CD4-positive, alpha-beta T cell treated with Interleukin-15 for 4 hours (primary cell): Measurements from ENCODE around the gene GALM.
"Not testable (repeated sequence)": the region's sequence is repeated elsewhere in the genome, so short reads cannot be mapped to it uniquely, and the experiment has no call there.

ENCODE experiments used
- DNase-seq: peaks from one replicate; pipeline ENCODE4 v3.0.0-alpha.2; 2020; ENCODE audit warnings: low spot score

GALM gene

GRCh38 chr2:38740851-38741731, 75.2 kb downstream of the GALM start:
- DNase-seq, result peak; percentile 53

- no peak for DNase-seq
Measured at GRCh38 chr2:38742797-38743559, 77.1 kb downstream of the GALM start.

GRCh38 chr2:38743672-38744398, 77.9 kb downstream of the GALM start:
- no peak for DNase-seq

- no peak for DNase-seq
Measured at GRCh38 chr2:38744399-38744780, 78.5 kb downstream of the GALM start.

- no peak for DNase-seq
Measured at GRCh38 chr2:38745267-38745666, 79.4 kb downstream of the GALM start.

GRCh38 chr2:38747007-38747424, 81.1 kb downstream of the GALM start:
- DNase-seq, result no peak

- no peak for DNase-seq
Measured at GRCh38 chr2:38747819-38748218, 81.9 kb downstream of the GALM start.

- no peak for DNase-seq
Measured at GRCh38 chr2:38748391-38748790, 82.5 kb downstream of the GALM start.

GRCh38 chr2:38748943-38749804, 83.3 kb downstream of the GALM start:
- DNase-seq, result no peak

- DNase-seq, result peak; percentile 55
Measured at GRCh38 chr2:38750011-38750890, 84.3 kb downstream of the GALM start.

GRCh38 chr2:38750891-38751595, 85.1 kb downstream of the GALM start, which contains the start of gene SRSF7:
Gene SRSF7, minus strand, starts transcription at chr2:38751361. Its CDS starts 105 bp downstream, at chr2:38751256.
- peak; percentile 99 for DNase-seq

GRCh38 chr2:38751596-38752410, 85.9 kb downstream of the GALM start:
- DNase-seq, result no peak

GRCh38 chr2:38754049-38754448, 88.1 kb downstream of the GALM start:
- DNase-seq, result no peak

GRCh38 chr2:38754506-38754905, 88.6 kb downstream of the GALM start:
- DNase-seq, result no peak

GRCh38 chr2:38755891-38756290, 90.0 kb downstream of the GALM start:
- DNase-seq, result not testable (repeated sequence)

- no peak for DNase-seq
Measured at GRCh38 chr2:38763228-38763627, 97.3 kb downstream of the GALM start.

- DNase-seq, result no peak
Measured at GRCh38 chr2:38763728-38764127, 97.8 kb downstream of the GALM start.

- DNase-seq, result no peak
Measured at GRCh38 chr2:38765149-38765548, 99.2 kb downstream of the GALM start.

- DNase-seq, result no peak
Measured at GRCh38 chr2:38765551-38765950, 99.6 kb downstream of the GALM start.
